Measurements from ENCODE around the gene SLC39A9. TPM values are rescaled to one million over a fixed set of nuclear protein-coding genes. Genes with fewer than 3 reads are reported as not detected.

Gene SLC39A9
- total and polyA plus RNA-seq, 2 of the 4 experiments (the other 2 are of a cell fraction), result 41.4 to 168 TPM

DNA sequence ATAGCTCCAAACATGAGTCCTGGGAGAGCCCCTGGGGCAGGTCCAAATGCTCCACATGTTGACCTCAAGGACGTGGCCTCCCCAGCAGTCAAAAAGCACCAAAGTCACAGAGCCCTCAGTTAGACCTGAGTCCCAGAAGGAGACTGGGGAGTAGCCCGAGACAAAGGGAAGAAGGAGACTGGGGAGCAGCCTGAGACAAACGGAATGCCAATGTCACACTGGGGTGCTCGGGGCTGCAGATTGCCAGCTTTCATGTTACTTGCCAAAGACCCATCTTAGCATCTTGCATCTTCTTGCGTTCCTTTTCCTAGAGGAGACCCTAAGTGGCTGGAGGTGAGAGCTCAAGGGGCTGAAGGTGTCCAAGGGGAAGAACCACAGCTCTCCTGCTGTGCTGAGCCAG is 100.9 kb downstream of the SLC39A9 start:
- no peak overlapping the region for H2BK5ac ChIP-seq (ENCODE audit: low read depth, low read length, poor library complexity, severe bottlenecking)
- no peak overlapping the region for H3K18ac ChIP-seq (ENCODE audit: low read depth, low read length)
- H4K20me1 ChIP-seq (ENCODE audit: insufficient read depth, low read length), result no peaks in the 10 kb centered on the region
- no peak overlapping the region for H3K9ac ChIP-seq (ENCODE audit: low read depth, low read length)
- dilution Hi-C loops (cut with HindIII; ENCODE audit: low sequenced_read_pairs, unreplicated experiment) (no loop called here), intact Hi-C loops (cut with micrococcal nuclease) (no loop called here), in situ Hi-C loops (cut with MboI; ENCODE audit: low sequenced_read_pairs) (no loop called here)
- H2AK9ac ChIP-seq (replicated peaks; ENCODE audit: low read depth, low read length, poor library complexity), result no peak overlapping the region
- H3K23ac ChIP-seq (ENCODE audit: low read depth, low read length), result no peak overlapping the region
- no peaks in the 10 kb centered on the region for H3K9me3 ChIP-seq (ENCODE audit: control insufficient read depth, insufficient read depth, low read length)
- TF ChIP-seq, protein P1, sequence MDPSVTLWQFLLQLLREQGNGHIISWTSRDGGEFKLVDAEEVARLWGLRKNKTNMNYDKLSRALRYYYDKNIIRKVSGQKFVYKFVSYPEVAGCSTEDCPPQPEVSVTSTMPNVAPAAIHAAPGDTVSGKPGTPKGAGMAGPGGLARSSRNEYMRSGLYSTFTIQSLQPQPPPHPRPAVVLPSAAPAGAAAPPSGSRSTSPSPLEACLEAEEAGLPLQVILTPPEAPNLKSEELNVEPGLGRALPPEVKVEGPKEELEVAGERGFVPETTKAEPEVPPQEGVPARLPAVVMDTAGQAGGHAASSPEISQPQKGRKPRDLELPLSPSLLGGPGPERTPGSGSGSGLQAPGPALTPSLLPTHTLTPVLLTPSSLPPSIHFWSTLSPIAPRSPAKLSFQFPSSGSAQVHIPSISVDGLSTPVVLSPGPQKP (IDR thresholded peaks at IDR 0.05; ENCODE audit: borderline replicate concordance, low read depth, low read length), result no peak
- TF ChIP-seq RAD21 (IDR thresholded peaks at IDR 0.05; ENCODE audit: low read length) (no peak), FOS (IDR thresholded peaks at IDR 0.05; ENCODE audit: low read depth, low read length) (no peak), SMC3 (IDR thresholded peaks at IDR 0.05; ENCODE audit: low read depth, low read length) (no peak), MXI1 (IDR thresholded peaks at IDR 0.05; ENCODE audit: borderline replicate concordance, low read depth, low read length) (no peak), MAZ (IDR thresholded peaks at IDR 0.05; ENCODE audit: borderline replicate concordance, low read depth, low read length) (no peak), RFX5 (IDR thresholded peaks at IDR 0.05; ENCODE audit: low read depth, low read length) (no peak), RCOR1 (IDR thresholded peaks at IDR 0.05; ENCODE audit: insufficient replicate concordance, low read length) (no peak), CEBPB (IDR thresholded peaks at IDR 0.05; ENCODE audit: low read depth, low read length) (no peak), BHLHE40 (IDR thresholded peaks at IDR 0.05; ENCODE audit: low read depth, low read length) (no peak), MAFK (IDR thresholded peaks at IDR 0.05; ENCODE audit: low read depth, low read length) (no peak), NFE2L2 (IDR thresholded peaks at IDR 0.05; ENCODE audit: low read depth, low read length) (no peak), POLR2A (IDR thresholded peaks at IDR 0.05; ENCODE audit: low read depth, low read length) (no peak), CHD1 (IDR thresholded peaks at IDR 0.05; ENCODE audit: low read depth, low read length) (no peak)
- TF ChIP-seq, protein P2, sequence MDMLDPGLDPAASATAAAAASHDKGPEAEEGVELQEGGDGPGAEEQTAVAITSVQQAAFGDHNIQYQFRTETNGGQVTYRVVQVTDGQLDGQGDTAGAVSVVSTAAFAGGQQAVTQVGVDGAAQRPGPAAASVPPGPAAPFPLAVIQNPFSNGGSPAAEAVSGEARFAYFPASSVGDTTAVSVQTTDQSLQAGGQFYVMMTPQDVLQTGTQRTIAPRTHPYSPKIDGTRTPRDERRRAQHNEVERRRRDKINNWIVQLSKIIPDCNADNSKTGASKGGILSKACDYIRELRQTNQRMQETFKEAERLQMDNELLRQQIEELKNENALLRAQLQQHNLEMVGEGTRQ (IDR thresholded peaks at IDR 0.05; ENCODE audit: low read depth, low read length), result no peak
- TF ChIP-seq, protein P3, sequence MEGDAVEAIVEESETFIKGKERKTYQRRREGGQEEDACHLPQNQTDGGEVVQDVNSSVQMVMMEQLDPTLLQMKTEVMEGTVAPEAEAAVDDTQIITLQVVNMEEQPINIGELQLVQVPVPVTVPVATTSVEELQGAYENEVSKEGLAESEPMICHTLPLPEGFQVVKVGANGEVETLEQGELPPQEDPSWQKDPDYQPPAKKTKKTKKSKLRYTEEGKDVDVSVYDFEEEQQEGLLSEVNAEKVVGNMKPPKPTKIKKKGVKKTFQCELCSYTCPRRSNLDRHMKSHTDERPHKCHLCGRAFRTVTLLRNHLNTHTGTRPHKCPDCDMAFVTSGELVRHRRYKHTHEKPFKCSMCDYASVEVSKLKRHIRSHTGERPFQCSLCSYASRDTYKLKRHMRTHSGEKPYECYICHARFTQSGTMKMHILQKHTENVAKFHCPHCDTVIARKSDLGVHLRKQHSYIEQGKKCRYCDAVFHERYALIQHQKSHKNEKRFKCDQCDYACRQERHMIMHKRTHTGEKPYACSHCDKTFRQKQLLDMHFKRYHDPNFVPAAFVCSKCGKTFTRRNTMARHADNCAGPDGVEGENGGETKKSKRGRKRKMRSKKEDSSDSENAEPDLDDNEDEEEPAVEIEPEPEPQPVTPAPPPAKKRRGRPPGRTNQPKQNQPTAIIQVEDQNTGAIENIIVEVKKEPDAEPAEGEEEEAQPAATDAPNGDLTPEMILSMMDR (conservative IDR thresholded peaks at IDR 0.05; ENCODE audit: low read depth, low read length), result no peak
- H3K9me1 ChIP-seq (ENCODE audit: insufficient read depth, low read length), result 0 out of 2 replicates have a peak, but pooled peaks cover 3% of the 10 kb centered on the region
- H4K91ac ChIP-seq (ENCODE audit: insufficient read depth, low read depth, low read length), result no peak overlapping the region
- no peaks in the 10 kb centered on the region; the same call in 1 of the 2 replicates for H3K4me1 ChIP-seq (ENCODE audit: control insufficient read depth, insufficient read depth, low read length)
- H3K56ac ChIP-seq (ENCODE audit: extremely low read depth, insufficient read depth, low read length), result no peak overlapping the region
- no peak overlapping the region for H4K8ac ChIP-seq (ENCODE audit: low read depth in 2 of 2, low read length in 2 of 2)
- ATAC-seq (ENCODE audit: low read depth), result no peak
- no peak overlapping the region for H2BK15ac ChIP-seq (ENCODE audit: low read depth, low read length)
- H3K4me3 ChIP-seq (ENCODE audit: insufficient read depth, low read depth, low read length), result no peak overlapping the region
- H2BK20ac ChIP-seq (ENCODE audit: low read depth, low read length), result no peak overlapping the region
- no peak overlapping the region for H3K27ac ChIP-seq (ENCODE audit: insufficient read depth, low read length)
- ChIA-PET CTCF (no interaction called here), POLR2A (ENCODE audit: unreplicated experiment) (no interaction called here)
- no peak overlapping the region for H3K14ac ChIP-seq (replicated peaks; ENCODE audit: low read depth, low read length)
- no TSS peak for BruUV-seq (replicated peaks)
- no peak overlapping the region for H4K5ac ChIP-seq (ENCODE audit: low read depth, low read length)
- no peak overlapping the region for H2AFZ ChIP-seq (replicated peaks; ENCODE audit: low read length, poor library complexity)
- H3K4ac ChIP-seq (ENCODE audit: low read depth, low read length), result no peak overlapping the region
- no peaks in the 10 kb centered on the region for H3K36me3 ChIP-seq (ENCODE audit: control insufficient read depth, insufficient read depth, low read length)
- H2AK5ac ChIP-seq (ENCODE audit: low read depth, low read length), result no peak overlapping the region
- DNase-seq, result no peak
- peaks cover 48% of the 10 kb centered on the region for H3K27me3 ChIP-seq (ENCODE audit: control insufficient read depth, insufficient read depth, low read length)
- no CpG with 5 or more reads among the region's 5 CpGs for WGBS, 2 experiments (ENCODE audit: extremely low coverage in 2 of 2, insufficient read length in 1 of 2)
- H2BK120ac ChIP-seq (ENCODE audit: low read depth, low read length), result no peak overlapping the region
- no peak overlapping the region for H3K4me2 ChIP-seq (ENCODE audit: low read depth, low read length)
- no peaks in the 10 kb centered on the region for H3K79me1 ChIP-seq (ENCODE audit: low read depth in 1 of 2, low read length in 2 of 2)
